Measurements from ENCODE around the gene TRAPPC3. TPM values are rescaled to one million over a fixed set of nuclear protein-coding genes. Genes with fewer than 3 reads are reported as not detected.

The TRAPPC3 gene
- total and polyA plus RNA-seq, 2 experiments from 2014 or later: 45.6 to 55.9 TPM

- no peaks in the 10 kb centered on the region for H3K9me3 Mint-ChIP-seq
- H3F3A ChIP-seq (replicated peaks; ENCODE audit: low read depth): no peaks in the 10 kb centered on the region
- peaks cover 10% of the 10 kb centered on the region for H3K4me1 Mint-ChIP-seq
- H3K36me3 Mint-ChIP-seq (ENCODE audit: low read depth): no peaks in the 10 kb centered on the region
- H3K36me3 ChIP-seq (ENCODE audit: insufficient read depth): no peaks in the 10 kb centered on the region
- DNase-seq (ENCODE audit: low spot score): no peak
- no peak overlapping the region for H3K4me2 ChIP-seq
- peaks cover 6% of the 10 kb centered on the region; the same call in 1 of the 2 replicates for H3K4me1 ChIP-seq (ENCODE audit: insufficient read depth)
- no peak overlapping the region for H3K4me3 ChIP-seq
- TF ChIP-seq ZNF331 (CRISPR knock-in tag; IDR thresholded peaks at IDR 0.05; ENCODE audit: low read depth) (no peak), EZH2phosphoT487 (IDR thresholded peaks at IDR 0.05; ENCODE audit: unreplicated experiment) (no peak), ZNF462 (CRISPR knock-in tag; IDR thresholded peaks at IDR 0.05) (no peak), CTCF (conservative IDR thresholded peaks at IDR 0.05; ENCODE audit: low read depth in 2 of 2) (no peak), POLR2AphosphoS5 (IDR thresholded peaks at IDR 0.05; ENCODE audit: low read depth) (no peak), ETS1 (IDR thresholded peaks at IDR 0.05) (no peak), ZNF114 (CRISPR knock-in tag; IDR thresholded peaks at IDR 0.05) (no peak), REST (IDR thresholded peaks at IDR 0.05; ENCODE audit: unreplicated experiment) (no peak), NANOG (IDR thresholded peaks at IDR 0.05; ENCODE audit: borderline replicate concordance) (no peak), CREB1 (CRISPR knock-in tag; IDR thresholded peaks at IDR 0.05; ENCODE audit: low read depth) (no peak), EZH2 (IDR thresholded peaks at IDR 0.05; ENCODE audit: low read depth, unreplicated experiment) (no peak), JUNB (IDR thresholded peaks at IDR 0.05; ENCODE audit: unreplicated experiment) (no peak)
- no peaks in the 10 kb centered on the region for H3K9me2 ChIP-seq (ENCODE audit: insufficient read depth)
- H3K27me3 Mint-ChIP-seq (ENCODE audit: insufficient read depth, low read depth, poor library complexity): peaks cover 41% of the 10 kb centered on the region
- H3K4me3 Mint-ChIP-seq: no peak overlapping the region
- peaks cover 29% of the 10 kb centered on the region for H3K27me3 ChIP-seq (ENCODE audit: insufficient read depth)
- no peak for ATAC-seq
- no peaks in the 10 kb centered on the region for H3K79me2 ChIP-seq (replicated peaks; ENCODE audit: insufficient read depth)
- H3K27ac Mint-ChIP-seq: no peak overlapping the region
- no peak overlapping the region for H3K27ac ChIP-seq (ENCODE audit: low read depth)
- H2AFZ ChIP-seq: no peak overlapping the region
- no peaks in the 10 kb centered on the region for H4K20me1 ChIP-seq (replicated peaks; ENCODE audit: insufficient read depth)
Observed at GRCh38 chr1:36128126-36128904, 21.0 kb downstream of the TRAPPC3 start.
